Transverse colon (tissue), 3 donors: Measurements from ENCODE around the gene TGIF2.

ENCODE experiments used
- POLR2A ChIP-seq: fragments of 450-650 bp; IDR thresholded peaks from one replicate; pipeline ENCODE4 v1.6.1; 2016; ENCODE audit warnings: antibody characterized with exemption, mild to moderate bottlenecking, moderate library complexity
- TF ChIP-seq, protein P1 (sequence below), 5 experiments: fragments of 200-600 bp in 3 of 5; fragments of 450-650 bp in 2 of 5; sonication (generic) in 3 of 5; IDR thresholded peaks; 1 replicate in 2 of 5; 2 replicates in 3 of 5; pipeline ENCODE4 v1.5.1; 2016 to 2017; ENCODE audit warnings: antibody characterized with exemption in 5 of 5, inconsistent platforms in 3 of 5, mild to moderate bottlenecking in 2 of 5, moderate library complexity in 1 of 5

DNA sequence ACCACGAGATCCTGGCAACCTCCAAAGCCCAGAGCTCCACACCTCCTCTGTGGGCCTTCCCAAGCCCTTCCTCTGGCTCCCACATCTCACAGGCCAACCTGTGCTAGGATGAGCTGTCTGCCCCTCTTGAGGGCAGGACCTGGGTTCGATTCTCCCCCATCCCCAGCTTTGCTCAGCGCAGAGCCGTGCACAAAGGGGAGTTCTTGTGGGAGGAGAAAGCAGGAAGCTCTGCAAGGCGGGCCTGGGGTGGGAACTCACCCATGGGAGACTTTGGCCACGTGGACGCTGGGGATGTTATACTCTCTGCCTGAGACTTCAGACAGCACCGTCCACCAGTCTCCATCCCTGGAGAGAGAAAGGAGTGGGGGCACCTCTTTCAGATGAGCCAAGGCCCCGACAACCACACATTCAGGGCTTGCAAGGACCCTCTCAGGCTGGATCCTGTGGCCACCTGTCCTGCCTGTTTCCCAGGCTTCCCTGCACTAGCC is 59.9 kb downstream of the TGIF2 start:
- TF ChIP-seq POLR2A = no peak
- TF ChIP-seq, protein P1, sequence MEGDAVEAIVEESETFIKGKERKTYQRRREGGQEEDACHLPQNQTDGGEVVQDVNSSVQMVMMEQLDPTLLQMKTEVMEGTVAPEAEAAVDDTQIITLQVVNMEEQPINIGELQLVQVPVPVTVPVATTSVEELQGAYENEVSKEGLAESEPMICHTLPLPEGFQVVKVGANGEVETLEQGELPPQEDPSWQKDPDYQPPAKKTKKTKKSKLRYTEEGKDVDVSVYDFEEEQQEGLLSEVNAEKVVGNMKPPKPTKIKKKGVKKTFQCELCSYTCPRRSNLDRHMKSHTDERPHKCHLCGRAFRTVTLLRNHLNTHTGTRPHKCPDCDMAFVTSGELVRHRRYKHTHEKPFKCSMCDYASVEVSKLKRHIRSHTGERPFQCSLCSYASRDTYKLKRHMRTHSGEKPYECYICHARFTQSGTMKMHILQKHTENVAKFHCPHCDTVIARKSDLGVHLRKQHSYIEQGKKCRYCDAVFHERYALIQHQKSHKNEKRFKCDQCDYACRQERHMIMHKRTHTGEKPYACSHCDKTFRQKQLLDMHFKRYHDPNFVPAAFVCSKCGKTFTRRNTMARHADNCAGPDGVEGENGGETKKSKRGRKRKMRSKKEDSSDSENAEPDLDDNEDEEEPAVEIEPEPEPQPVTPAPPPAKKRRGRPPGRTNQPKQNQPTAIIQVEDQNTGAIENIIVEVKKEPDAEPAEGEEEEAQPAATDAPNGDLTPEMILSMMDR (IDR thresholded peaks at IDR 0.05) = no peak
